NCI-H510A treated with DMSO at 0.1 percent for 48 hours (cell line): ENCODE data around the gene KLK8.
"Not testable (repeated sequence)": the region's sequence is repeated elsewhere in the genome, so short reads cannot be mapped to it uniquely, and the experiment has no call there.

Experiments
- DNase-seq: peaks from one replicate; lab custom pipeline; 2025; lab: John Stamatoyannopoulos, UW

Gene KLK8

DNA sequence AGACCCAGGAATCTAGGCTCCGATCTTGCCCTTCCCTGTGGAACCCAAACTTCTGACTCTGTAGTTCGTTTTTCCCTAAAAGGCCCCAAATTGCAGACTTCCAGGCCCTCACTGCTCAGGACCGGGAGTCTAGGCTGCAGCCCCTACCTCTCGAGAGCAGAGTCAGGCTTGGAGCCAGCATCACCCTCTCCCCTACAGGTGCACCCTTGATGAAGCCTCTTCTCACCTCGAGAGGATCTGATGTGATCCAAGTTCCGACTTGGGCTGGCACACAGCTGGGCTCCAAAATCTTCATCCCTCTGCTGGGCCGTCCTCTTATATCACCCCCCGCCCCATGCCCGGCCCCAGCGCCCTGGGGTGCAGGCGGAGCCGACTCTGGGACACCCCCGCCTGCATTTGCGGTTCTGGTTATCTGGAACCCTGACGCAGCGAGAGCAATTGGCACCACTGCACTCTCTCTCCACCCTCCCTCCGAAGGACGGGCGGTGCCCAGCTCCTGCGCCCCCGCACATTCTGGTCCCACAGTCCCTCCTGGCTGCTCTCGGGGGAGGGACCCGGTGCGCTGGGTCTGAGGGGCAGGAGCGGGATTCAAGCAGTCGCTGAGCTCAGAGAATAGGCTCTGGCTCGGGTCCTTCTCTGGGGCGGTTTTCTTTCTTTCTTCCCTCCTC, 17.6 kb downstream of the KLK8 start, which contains the start of gene KLK7:
TSS of gene KLK7 (minus strand) at position 293 of the 668 bp plus-strand sequence. CDS start 1,518 bp downstream, outside the sequence.
- DNase-seq = no peak

DNA sequence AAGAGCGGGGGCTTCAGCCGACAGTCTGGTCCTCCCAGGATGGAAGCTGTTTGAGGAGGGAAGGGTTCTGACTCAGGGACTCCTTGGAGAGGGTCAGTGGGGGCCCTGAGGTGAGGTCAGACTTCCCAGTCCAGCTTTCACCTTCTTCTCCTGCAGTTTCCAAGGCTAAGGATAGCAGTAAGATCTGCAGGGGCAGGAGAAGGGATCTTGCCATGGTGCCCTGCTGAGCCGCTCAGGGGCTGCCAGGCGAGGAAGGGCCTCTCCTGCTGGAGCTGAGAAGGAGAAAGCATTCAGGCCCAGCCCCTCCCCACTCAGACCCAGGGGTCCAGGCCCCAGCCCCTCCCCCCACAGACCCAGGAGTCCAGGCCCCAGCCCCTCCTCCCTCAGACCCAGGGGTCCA, 19.2 kb downstream of the KLK8 start:
- DNase-seq = no peak

DNA sequence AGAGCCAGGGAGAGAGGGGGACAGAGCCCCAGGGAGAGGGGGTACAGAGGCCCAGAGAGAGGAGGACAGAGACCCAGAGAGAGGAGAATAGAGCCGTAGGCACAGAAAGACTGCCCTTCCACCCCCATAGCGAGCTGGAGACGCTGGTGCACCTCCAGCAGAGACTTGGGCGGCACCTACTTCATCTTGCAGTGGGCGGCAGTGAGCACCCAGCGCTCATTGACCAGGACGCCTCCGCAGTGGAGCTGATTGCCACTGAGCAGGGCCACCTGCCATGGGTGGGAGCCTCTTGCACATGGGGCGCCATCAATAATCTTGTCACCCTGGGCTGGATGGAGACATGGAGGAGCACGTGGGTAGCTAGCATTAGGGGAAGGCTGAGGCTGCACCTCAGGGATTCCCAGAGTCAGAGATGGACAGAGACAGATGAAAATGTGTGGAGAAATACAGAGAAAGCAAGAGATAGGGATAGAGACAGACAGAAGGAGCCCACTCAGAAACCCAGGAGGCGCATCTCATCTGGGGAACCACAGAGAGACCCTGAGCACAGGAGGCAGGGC, 19.7 kb downstream of the KLK8 start:
- DNase-seq = no peak

DNA sequence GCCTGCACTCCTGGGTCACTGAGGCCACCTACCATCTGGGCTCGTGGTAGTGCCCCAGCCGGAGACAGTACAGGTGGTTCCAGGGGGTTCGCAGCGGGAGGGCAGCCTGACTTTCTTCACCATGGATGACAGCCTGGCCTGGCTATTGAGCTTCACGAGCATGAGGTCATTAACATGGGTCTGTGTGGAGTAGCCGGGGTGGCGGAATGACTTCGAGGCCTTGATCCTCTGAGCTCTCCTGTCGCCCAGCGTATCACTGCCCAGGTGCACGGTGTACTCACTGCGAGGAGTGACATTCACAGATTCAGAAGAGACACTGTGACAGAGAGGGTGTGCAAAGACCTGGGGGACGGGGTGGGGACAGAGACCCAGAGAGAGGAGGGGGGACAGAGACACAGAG, 21.2 kb downstream of the KLK8 start:
- DNase-seq = no peak

DNA sequence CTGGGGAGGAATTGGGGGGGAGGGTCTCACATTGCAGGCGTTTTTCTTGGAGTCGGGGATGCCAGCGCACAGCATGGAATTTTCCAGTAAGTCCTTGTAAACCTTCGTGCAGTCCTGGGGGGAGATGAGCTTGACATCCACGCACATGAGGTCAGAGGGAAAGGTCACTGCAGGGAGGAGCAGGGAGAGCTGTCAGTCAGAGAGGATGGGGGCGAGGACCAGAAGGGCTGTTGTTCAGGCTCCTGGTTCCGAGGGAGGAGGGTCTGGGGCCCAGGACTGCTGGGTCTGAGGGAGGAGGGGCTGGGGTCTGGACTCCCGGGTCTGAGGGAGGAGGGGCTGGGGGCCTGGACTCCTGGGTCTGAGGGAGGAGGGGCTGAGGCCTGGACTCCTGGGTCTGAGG, 21.6 kb downstream of the KLK8 start:
- no peak for DNase-seq

DNA sequence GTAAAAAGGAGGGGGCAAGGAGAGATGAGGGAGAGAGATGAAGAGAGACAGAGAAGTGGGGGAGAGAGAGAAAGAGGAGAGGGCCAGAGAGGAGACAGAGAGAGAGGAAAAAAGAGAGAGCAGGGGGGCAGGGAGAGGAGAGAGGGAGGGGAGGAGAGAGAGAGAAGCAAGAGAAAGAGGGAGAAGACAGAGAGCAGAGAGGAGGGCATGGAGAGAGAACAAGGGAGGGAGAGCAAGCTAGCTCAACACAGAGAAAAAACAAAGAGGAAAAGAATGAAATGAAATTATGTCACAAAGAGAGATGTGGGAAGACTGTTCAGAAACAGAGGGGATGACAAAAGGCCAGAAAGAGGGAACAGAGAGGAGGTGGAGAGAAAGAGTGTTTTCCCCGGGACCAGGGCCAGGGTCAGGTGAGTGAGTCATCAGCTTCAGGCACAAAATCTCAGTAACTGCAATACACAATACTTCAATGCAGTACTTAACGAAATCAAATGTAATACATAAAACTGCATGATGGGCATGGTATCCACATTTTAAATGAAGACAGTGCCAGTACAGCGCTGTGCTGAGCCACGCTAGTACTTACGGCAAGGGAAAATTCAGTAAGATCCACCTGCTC, 22.5 kb downstream of the KLK8 start:
- DNase-seq = no peak

DNA sequence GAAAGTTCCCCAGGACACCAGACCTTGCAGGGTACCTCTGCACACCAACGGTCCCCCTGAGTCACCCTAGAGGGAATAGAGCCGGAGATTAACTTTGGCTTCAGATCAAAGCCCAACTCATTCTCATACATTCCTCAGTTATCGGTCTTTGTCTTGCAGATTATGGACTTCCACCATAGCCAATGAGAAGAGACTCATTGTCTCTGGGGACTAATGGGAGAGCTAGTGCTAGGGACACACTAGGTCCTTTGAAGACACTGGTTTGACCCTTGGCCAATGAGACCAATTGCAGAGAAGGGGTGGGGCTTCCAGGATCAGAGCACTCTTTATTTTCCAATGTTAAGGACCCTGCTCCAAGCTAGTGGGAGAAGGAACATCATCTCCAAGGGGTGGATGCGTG, 23.8 kb downstream of the KLK8 start:
- DNase-seq = no peak

DNA sequence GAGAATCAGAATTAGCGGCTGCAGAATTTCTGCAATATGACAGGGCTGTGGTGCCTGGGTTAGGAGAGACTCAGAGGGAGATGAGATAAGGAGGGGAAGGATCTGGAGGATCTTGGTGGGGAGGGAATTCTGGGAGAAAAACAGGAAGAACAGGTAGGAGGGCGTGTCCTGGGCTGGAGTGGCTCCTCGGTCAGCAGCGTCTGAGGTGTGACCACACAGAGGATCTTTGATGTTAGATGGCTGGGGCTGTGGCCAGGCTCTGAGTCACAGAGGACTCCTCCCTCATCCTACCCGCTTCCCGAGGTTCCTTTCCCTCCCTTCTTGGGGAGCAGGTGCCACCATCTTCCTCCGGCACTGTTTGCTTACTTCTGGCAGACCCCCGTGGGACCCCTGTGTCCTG, 25.6 kb downstream of the KLK8 start:
- no peak for DNase-seq

DNA sequence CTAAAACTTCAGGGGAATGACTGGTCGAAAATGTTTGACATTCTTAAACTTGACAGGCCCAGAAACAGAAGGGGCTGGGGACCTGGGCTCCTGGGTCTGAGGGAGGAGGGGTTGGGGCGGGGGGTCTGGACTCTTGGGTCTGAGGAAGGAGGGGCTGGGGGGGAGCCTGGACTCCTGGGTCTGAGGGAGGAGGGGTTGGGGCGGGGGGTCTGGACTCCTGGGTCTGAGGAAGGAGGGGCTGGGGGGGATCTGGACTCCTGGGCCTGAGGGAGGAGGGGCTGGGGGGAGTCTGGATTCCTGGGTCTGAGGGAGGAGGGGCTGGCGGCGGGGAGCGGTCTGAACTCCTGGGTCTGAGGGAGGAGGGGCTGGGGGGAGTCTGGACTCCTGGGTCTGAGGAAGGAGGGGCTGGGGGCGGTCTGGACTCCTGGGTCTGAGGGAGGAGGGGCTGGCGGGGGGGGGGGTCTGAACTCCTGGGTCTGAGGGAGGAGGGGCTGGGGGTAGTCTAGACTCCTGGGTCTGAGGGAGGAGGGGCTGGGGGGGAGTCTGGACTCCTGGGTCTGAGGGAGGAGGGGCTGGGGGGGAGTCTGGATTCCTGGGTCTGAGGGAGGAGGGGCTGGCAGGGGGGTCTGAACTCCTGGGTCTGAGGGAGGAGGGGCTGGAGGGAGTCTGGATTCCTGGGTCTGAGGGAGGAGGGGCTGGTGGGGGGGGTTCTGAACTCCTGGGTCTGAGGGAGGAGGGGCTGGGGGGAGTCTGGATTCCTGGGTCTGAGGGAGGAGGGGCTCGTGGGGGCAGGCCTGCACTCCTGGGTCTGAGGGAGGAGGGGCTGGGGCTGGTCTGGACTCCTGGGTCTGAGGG, 26.5 kb downstream of the KLK8 start:
- DNase-seq = no peak

DNA sequence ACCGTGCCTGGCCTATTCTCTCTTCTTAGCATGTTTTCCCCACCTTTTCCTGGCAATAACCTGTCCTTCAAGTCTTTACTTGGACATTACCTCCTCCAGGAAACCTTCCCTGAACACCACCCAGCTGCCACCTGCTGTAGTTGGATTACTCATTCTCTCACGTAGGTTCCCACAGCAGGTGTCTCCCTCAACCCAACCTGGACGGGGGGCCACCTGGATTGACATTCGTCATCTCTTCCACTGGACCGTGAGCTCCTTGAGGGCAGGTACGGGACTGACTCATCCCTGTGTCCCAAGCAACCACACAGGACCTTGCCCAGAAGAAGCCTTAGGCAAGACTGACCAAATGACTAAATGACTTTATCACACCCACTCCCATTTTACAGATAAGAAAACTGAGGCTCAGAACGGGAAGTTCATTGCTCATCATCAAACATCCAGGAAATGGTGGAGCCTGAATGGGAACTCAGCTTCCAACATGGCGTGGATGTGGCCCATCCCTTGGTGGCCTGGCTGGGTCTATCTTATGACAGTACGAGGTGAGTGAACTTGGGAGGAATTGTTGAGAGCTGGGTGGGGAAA, 28.5 kb downstream of the KLK8 start:
- no peak for DNase-seq

DNA sequence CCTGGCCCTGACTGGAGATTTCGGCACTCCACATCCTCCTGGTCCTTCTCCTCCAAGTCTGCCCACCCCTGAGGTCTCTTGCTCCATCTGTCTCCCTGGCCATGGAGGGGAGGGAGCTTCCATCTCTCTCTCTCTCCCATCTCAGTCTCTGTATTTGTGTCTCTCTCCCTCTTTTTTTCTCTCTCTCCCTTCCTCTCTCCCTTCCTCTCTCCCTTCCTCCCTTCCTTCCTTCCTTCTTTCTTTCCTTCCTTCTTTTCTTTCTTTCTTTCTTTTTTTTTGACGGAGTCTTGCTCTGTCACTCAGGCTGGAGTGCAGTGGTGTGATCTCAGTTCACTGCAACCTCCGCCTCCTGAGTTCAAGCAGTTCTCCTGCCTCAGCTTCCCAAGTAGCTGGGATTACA, 31.6 kb downstream of the KLK8 start:
- not testable (repeated sequence) for DNase-seq

DNA sequence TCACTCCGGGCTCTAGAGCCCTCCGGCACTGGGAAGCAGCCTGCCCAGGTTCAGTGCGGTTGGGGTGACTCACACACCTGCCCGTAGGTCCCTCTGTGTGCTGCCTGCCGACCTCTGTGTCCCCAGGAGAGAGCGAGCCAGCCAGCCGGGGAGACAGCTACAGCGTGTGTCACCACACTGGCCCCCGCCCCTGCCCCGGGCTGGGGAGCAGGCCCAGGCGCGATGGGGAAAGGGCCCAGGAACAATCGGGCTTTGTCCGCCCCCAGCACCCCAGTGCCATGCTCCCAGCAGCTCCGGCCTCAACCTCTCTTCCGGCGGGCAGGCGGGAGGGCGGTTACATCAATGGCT, 32.0 kb downstream of the KLK8 start, which contains the start of gene KLK6:
TSS of gene KLK6 (minus strand) at position 179 of the 348 bp plus-strand sequence. CDS start 1,487 bp downstream, outside the sequence.
- DNase-seq = no peak

DNA sequence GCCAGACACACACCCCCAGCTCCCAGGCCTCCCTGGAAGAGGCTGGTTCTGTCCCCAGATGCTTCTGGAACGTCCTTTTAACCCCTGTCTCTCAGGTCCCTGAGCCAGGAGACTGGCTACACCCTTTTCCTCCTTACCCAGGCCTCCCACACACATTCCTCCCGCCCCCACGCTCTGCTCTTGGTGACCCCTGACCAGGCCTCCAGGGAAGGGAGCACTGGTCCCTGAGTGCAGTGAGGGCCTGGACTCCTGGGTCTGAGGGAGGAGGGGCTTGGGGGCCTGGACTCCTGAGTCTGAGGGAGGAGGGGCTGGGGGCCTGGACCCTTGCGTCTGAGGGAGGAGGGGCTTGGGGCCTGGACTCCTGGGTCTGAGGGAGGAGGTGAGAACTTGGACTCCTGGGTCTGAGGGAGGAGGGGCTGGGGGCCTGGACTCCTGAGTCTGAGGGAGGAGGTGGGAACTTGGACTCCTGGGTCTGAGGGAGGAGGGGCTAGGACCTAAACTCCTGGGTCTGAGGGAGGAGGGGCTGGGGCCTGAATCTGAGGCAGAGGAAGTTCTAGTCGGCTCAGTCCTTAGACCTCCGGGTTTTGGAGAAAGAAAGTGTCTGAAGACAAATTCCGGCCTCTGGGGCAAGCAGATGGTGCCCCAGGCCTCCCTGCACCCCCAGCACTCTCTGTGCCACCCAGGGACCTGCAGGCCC, 32.5 kb downstream of the KLK8 start:
- no peak for DNase-seq

DNA sequence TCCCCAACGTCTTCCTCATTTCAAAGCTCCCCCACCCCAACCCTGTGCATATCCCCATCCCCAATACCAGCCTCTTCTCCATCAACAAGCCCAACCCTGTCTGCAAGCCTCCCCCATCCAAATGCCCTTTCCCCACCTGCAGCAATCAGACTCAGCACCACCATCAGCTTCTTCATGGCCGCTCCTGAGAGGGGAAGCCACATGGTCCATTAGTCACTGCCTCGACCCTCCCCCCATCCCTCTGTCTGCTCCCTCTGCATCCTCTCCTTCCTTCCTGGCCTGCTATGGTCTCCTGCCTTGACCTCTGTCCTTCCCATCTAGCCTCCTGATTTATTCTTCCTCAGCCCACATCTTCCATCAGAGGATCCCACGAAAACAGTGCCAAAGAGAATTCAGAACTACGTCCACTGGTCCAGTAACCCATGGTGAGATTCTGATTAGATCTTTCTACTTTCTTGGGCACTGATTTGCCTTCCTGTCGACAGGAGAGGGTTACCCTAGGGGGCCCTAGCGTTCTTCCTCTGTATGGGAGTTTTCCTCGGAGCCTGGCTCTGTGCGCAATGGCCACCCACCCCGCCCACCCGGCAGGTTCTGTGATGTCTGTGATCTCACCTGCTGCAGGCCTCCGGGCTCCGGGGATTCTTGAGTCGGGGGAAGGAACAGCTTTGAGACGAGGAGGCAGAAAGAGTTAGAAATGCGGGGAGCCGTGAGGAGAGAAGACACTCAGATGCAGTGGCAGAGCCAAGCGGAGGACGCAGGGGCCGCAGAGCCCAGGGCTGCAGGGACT, 33.3 kb downstream of the KLK8 start:
- no peak for DNase-seq

DNA sequence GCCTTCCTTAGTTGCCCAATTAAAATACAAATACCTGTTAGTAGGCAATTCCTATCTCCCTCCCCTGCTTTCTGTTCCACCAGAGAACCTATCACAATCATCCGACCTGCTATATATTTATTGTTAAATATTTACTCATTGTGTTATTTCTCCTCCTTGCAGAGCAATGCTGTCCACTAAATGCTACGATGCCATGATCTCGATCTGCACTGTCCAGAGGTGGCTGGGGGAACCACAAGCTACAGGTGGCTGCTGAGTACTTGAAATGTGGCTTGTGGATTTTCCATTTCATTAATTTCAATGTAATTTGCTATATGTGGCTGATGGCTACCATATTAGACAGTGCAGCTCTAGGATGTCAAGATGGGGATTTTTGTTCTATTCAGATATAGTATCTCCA, 37.1 kb downstream of the KLK8 start:
- DNase-seq = no peak

DNA sequence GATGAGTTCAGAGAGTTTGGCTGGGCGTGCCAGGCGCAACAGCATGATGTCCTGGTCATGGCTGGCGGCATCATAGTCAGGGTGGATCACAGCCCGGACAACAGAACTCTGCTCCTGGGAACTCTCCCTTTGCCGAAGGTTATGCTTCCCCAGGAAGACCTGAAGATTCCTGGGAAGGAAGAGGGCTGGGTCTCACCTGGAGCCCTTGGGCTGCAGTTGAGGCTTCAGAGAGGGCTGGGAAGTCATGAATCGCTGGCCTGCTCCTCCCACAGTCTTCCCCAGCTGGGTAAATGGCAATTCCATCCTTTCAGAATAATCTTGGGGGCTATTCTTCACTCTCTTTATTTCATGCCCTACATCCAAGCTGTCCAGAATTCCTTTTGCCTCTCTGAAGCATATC, 38.0 kb downstream of the KLK8 start:
- DNase-seq = no peak

DNA sequence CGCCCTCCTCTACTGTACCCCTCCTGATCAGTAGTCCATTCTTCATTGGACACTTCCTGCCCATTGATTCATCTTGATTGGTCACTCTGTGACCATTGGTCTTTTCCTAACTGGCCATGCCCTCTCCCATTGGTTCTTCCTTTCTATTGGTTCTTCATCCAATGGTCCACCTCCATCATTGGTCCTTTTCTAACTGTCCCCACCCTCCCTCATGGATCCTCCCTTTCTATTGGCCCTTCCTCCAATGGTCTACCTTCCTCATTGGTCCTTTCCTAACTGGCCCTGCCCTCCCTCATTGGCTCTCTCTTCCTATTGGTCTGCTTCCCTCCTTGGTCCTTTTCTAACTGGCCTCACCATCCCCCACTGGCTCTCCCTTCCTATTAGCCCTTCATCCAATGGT, 39.2 kb downstream of the KLK8 start:
- no peak for DNase-seq

DNA sequence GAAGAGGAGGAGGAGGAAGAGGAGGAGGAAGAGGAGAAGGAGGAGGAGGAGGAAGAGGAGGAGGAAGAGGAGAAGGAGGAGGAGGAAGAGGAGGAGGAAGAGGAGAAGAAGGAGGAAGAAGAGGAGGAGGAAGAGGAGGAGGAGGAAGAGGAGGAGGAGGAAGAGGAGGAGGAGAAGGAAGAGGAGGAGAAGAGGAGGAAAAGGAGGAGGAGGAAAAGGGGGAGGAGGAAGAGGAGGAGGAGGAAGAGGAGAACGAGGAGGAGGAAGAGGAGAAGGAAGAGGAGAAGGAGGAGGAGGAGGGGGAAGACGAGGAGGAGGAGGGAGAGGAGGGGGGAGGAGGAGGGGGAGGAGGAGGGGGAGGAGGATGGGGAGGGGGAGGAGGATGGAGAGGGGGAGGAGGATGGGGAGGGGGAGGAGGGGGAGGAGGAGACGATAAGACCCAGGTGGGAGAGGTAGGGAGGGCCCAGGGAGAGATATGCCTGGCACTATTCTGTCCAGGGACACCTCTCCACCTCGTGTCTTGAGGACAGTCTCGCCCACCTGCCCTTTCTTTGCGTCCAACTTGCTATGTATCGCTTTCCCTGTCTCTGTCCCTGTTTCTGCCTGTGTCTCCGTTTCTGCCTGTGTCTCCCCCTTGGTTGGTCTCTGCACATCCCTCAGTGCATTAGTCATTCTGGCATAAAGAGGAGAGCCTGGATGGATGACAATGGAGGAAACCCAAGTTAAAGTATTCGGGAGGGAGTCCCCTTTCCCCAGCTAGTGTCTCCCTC, 41.5 kb downstream of the KLK8 start:
- no peak for DNase-seq

DNA sequence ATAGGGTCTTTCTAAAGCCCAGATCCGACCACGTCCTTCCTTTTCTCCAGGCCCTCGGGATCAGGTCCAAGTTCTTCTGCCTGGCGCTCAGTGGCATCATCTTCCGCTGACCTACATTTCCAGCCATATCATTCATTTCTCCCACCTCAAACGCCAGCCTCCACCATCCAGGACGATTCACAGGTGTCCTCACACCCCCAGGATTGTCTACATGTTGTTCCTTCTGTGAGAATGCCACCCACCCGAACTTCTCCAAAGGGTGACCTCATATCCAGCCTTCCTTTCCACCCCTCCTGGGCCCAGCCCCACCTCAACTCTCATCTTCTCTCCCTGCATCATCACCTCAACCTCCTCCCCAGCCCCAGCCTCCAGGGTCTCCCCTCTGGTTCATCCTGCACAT, 43.8 kb downstream of the KLK8 start:
- no peak for DNase-seq

DNA sequence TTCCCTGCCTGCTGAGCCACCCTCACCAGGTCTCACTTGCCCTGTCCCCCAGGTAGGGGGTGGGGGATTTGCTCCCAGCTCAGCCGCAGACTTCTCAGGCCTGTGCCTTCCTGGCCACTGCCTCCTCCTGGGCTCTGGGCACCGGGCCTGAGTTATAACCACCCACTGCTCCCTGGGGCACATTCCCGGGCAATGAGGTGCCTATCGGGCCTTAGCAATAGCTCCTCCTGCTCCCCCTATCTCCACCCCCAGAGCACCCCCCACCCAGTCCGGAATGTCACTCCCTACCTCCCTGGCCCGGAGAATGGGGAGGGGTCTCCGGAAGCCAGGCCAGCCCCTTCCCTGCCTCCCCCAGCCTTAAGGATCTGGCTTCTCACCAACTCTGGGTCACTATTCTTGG, 48.5 kb downstream of the KLK8 start, which contains the start of gene KLK5:
TSS of gene KLK5 (minus strand) at position 129 of the 400 bp plus-strand sequence. CDS start 381 bp downstream, outside the sequence.
- no peak for DNase-seq
